ENCODE data around the gene FBXO31. TPM values are rescaled to one million over a fixed set of nuclear protein-coding genes. Genes with fewer than 3 reads are reported as not detected.

The FBXO31 gene
- total RNA-seq, 1 donor from 2014 or later = 26.2 TPM

DNA sequence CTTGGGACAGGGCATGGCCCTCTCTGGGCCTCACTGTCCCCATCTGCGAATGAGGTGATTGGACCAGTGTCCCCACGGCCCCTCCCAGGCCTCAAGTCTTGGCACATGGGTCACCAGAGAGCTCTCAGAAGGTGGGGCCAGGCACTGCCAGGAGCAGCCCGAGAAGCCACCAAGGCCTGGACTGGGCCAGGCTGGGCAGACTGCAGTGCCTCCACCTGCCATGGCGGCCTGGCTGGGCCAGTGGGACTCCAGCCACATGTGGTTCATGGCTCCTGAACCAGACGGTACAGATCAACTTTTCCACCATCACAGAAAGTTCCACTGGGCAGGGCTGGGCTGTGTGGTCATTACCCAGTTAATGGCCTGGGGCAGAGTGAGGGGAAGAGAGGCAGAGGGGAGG lies 86.2 kb downstream of the FBXO31 start:
- ATAC-seq (peak in 1 of 2 donors; percentile 26), DNase-seq (no peak)

DNA sequence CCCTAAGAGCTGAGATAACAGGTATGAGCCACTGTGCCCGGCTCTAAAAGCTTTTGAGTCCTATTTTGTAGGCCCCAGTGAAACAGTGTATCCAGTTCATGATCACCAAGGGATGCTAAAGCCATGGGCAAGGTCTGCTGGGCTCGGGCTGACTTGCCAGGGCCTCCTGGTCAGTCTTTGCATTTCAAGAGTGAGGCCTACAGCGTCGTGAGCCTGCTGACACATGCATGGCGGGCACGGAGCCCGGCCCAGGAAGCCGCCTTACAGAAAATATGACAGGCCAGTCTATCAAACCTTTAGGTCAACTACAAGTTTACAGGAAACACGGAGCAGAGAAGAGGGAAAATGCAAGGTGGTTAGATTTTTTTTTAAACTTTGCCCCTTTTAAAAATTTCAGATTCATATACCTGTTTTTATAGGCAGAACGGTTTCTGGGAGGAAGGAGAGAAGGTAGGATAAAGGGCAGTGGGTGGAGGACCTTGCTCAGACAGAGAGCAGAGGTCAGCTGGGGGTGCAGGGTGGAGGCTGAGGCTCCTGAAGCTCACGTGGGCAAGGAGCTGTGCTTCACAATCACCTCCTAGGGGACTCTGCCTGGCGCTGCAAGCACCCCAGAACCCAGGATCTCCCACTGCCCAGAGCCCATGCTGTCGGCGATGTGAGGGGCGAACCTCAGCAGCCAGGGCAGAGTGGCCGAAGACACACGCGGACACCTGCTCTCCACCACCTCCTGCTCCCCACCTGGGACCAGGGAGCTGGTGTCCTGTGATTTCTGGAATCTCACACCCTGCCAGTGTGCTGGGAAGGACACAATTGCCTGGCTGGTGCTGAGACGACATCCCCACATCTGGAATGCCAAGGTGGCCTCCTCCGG lies 87.7 kb downstream of the FBXO31 start:
- H3K4me1 ChIP-seq = no peaks in the 10 kb centered on the region
- H3K9me3 ChIP-seq = no peaks in the 10 kb centered on the region
- TF ChIP-seq, protein P1, sequence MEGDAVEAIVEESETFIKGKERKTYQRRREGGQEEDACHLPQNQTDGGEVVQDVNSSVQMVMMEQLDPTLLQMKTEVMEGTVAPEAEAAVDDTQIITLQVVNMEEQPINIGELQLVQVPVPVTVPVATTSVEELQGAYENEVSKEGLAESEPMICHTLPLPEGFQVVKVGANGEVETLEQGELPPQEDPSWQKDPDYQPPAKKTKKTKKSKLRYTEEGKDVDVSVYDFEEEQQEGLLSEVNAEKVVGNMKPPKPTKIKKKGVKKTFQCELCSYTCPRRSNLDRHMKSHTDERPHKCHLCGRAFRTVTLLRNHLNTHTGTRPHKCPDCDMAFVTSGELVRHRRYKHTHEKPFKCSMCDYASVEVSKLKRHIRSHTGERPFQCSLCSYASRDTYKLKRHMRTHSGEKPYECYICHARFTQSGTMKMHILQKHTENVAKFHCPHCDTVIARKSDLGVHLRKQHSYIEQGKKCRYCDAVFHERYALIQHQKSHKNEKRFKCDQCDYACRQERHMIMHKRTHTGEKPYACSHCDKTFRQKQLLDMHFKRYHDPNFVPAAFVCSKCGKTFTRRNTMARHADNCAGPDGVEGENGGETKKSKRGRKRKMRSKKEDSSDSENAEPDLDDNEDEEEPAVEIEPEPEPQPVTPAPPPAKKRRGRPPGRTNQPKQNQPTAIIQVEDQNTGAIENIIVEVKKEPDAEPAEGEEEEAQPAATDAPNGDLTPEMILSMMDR (IDR thresholded peaks at IDR 0.05) = no peak
- no peak overlapping the region for H3K27ac ChIP-seq
- no peak overlapping the region for H3K4me3 ChIP-seq
- intact Hi-C loops (cut with DNase I) = no loop called here
- no peak for ATAC-seq
- DNase-seq = no peak
- no peaks in the 10 kb centered on the region for H3K27me3 ChIP-seq (ENCODE audit: low read depth)
- H3K36me3 ChIP-seq = no peaks in the 10 kb centered on the region

More for the DNA sequence above, 86.2 kb downstream of the FBXO31 start:
- Histone ChIP-seq H3K27ac (no peak overlapping the region), H3K36me3 (no peaks in the 10 kb centered on the region), H3K27me3 (ENCODE audit: low read depth) (no peaks in the 10 kb centered on the region), H3K4me3 (no peak overlapping the region), H3K4me1 (no peaks in the 10 kb centered on the region), H3K9me3 (no peaks in the 10 kb centered on the region)
- TF ChIP-seq, protein P1 (IDR thresholded peaks at IDR 0.05) = no peak
- intact Hi-C loops (cut with DNase I) = no loop called here

DNA sequence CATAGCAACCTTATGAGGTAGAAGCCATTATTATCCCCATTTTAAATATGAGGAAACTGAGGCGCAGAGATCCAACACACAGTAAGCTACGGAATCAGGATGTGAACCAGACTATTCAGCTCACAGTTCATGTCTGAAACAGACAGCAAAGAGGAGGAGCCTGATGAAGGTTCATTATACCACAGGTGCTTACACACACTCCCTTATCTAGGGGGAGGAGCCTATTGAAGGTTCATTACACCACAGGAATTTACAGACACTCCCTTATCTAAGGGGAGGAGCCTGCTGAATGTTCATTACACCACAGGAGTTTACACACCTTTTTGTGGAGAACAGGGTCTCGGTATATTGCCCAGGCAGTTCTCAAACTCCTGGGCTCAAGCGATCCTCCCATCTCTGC lies 88.3 kb downstream of the FBXO31 start:
- H3K4me1 ChIP-seq = no peaks in the 10 kb centered on the region
- ATAC-seq (no peak), DNase-seq (no peak)
- H3K9me3 ChIP-seq = no peaks in the 10 kb centered on the region
- intact Hi-C loops (cut with DNase I) = no loop called here
- H3K4me3 ChIP-seq = no peak overlapping the region
- TF ChIP-seq, protein P1 (IDR thresholded peaks at IDR 0.05) = no peak
- no peaks in the 10 kb centered on the region for H3K36me3 ChIP-seq
- H3K27ac ChIP-seq = no peak overlapping the region
- H3K27me3 ChIP-seq (ENCODE audit: low read depth) = no peaks in the 10 kb centered on the region

DNA sequence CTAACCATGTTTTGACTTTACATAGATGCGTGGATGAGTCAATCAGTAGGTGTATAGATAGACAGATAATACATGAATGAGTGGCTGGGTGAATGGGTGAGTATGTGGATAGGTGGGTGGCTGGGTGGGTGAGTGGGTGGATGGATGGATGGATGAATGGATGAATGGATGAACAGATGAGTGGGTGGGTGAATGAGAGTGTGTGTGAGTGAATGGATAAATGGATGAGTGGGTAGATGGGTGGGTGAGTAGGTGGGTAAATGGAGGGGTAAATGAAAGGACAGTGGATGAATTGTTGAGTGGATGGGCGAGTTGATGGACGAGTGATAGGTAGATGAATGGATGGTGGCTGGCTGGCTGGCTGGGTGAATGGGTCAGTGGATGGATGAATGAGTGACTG lies 89.6 kb downstream of the FBXO31 start:
- Histone ChIP-seq H3K27ac (no peak overlapping the region), H3K27me3 (ENCODE audit: low read depth) (no peaks in the 10 kb centered on the region), H3K4me3 (no peak overlapping the region), H3K4me1 (no peaks in the 10 kb centered on the region), H3K9me3 (no peaks in the 10 kb centered on the region), H3K36me3 (no peaks in the 10 kb centered on the region)
- TF ChIP-seq, protein P1 (IDR thresholded peaks at IDR 0.05) = no peak
- intact Hi-C loops (cut with DNase I) = no loop called here
- ATAC-seq = no peak
- DNase-seq = no peak

DNA sequence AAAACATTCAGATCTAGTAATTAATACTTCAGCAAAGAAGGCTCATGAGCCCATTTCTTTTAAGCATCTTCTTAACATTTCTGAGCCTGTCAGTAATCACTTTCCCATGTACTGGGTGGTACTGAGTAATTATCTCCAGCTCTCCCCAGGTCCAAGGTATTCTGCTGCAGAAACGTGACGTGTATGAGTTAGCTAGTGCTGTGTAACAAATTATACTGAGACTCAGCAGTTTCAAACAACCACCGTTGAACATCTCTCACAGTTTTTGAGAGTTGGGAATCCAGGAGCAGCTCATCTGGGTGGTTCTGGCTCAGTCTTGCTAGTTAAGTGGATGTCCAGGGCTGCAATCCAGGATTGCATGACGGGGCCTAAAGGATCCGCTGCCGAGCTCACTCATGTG lies 91.6 kb downstream of the FBXO31 start:
- Histone ChIP-seq H3K27ac (no peak overlapping the region), H3K4me1 (no peaks in the 10 kb centered on the region), H3K4me3 (no peak overlapping the region), H3K27me3 (ENCODE audit: low read depth) (no peaks in the 10 kb centered on the region), H3K36me3 (no peaks in the 10 kb centered on the region), H3K9me3 (no peaks in the 10 kb centered on the region)
- intact Hi-C loops (cut with DNase I) = no loop called here
- ATAC-seq (no peak), DNase-seq (no peak)
- TF ChIP-seq, protein P1 (IDR thresholded peaks at IDR 0.05) = no peak

Data from lower lobe of right lung (tissue), 2 donors.